ENCODE data around the gene S100A2. TPM values are rescaled to one million over a fixed set of nuclear protein-coding genes. Genes with fewer than 3 reads are reported as not detected.
A peak's percentile ranks its signal among the peaks of the same experiment; 100 is the strongest.

Gene S100A2
- total RNA-seq, 1 donor from 2014 or later: not detected

- TF ChIP-seq, protein P1, sequence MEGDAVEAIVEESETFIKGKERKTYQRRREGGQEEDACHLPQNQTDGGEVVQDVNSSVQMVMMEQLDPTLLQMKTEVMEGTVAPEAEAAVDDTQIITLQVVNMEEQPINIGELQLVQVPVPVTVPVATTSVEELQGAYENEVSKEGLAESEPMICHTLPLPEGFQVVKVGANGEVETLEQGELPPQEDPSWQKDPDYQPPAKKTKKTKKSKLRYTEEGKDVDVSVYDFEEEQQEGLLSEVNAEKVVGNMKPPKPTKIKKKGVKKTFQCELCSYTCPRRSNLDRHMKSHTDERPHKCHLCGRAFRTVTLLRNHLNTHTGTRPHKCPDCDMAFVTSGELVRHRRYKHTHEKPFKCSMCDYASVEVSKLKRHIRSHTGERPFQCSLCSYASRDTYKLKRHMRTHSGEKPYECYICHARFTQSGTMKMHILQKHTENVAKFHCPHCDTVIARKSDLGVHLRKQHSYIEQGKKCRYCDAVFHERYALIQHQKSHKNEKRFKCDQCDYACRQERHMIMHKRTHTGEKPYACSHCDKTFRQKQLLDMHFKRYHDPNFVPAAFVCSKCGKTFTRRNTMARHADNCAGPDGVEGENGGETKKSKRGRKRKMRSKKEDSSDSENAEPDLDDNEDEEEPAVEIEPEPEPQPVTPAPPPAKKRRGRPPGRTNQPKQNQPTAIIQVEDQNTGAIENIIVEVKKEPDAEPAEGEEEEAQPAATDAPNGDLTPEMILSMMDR (IDR thresholded peaks at IDR 0.05): no peak
- Histone ChIP-seq H3K9me3 (no peaks in the 10 kb centered on the region), H3K27ac (peak overlapping the region; percentile 90 to 92), H3K4me3 (no peak overlapping the region), H3K36me3 (peaks cover 0 to 3% of the 10 kb centered on the region in 2 donors), H3K4me1 (peaks cover 20 to 41% of the 10 kb centered on the region in 2 donors), H3K27me3 (no peaks in the 10 kb centered on the region)
- intact Hi-C loops (cut with DNase I): no loop called here
- no peak for DNase-seq (ENCODE audit: low spot score in 2 of 2)
Measured at GRCh38 chr1:153541641-153542590, 23.7 kb downstream of the S100A2 start.

DNA sequence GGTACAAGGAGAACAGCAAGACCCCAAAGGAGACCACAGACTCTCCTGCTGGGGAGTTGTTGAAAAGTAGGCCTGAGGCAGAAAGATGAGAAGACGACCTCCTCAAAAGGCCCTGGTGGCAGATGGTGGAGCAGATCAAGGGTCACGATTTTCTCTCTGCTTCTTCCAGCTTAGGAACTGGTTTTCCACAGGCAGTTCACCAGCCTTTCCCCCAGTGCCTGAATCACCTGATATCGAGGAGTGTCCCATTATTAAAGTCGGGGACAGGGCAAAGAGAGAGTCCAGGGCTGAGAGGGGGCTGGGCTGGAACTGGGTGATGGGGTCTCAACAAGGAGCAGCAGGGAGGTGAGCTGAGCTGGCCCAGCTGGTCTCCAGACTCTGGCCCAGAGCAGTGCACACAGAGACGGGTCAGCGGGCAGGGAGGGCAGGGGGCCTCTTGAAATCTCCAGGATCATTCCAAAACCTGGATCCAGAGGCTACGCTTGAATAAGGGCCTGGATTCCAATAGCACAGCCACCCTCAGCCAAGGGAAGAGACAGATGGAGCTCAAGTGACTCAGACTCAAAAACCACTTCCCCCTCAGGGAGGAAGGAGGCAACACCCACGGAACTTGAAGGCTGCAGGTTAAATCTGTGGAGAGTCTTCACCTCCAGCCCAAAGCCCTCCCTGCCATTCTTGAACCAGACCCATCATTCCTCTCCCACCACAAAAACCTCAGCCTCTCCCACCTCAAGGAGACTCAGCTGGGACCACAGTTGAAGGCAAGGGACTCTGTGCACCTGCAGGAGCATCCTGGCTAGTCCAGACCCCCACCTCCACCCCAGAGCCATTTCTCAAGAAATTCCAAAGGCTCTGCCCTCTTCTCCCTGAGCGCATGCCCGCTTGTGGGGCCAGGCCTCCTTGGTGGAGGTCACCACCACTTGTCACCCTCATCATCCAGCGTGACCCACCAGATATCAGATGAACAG is 25.0 kb downstream of the S100A2 start, which contains the start of gene S100A5:
S100A5 (minus strand) TSS at position 541 of the 968 bp plus-strand sequence. CDS start 743 bp downstream, outside the sequence.
- H3K4me3 ChIP-seq: no peak within 1 kb of the TSS
- H3K36me3 ChIP-seq: peaks cover 0 to 3% of the 10 kb centered on the region in 2 donors
- intact Hi-C loops (cut with DNase I): no loop called here
- TF ChIP-seq, protein P1 (IDR thresholded peaks at IDR 0.05): no peak
- no peak for DNase-seq (ENCODE audit: low spot score in 2 of 2)
- H3K27ac ChIP-seq: peak within 1 kb of the TSS; percentile 90 to 92
- no peaks in the 10 kb centered on the region for H3K27me3 ChIP-seq
- H3K9me3 ChIP-seq: no peaks in the 10 kb centered on the region
- peaks cover 11 to 39% of the 10 kb centered on the region in 2 donors for H3K4me1 ChIP-seq

DNA sequence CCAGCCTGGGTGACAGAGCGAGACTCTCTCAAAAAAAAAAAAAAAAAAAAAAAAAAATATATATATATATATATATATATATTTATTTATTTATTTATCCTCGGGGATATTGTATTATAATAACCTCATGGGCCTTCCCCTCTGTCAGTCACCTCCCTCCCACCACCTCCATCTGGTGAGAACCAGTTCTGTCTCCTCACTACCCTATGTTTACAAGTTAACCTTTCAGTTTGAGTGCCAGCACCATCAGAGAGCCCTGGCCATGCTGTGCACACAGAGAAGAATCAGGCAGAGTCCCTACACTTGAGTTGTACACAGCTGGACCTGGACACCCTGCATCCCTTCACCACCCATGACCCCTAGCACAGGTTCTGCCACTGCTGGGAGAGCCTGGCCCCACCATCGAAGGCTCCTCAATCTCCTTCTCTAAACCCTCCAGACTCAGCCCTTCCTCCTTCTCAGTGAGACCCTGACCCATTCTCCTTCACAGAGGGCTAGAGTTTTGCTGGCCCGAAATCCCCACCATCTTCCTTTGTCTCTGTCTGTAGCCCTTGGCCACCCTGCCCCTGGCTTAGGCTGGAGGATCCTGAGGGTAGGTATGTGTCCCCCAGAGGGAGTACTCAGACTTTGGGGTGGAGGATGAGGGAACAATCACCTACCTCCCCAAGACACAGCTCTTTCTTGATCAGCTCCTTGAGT is 26.1 kb downstream of the S100A2 start:
- Histone ChIP-seq H3K4me3 (no peak overlapping the region), H3K9me3 (no peaks in the 10 kb centered on the region), H3K4me1 (peaks cover 11 to 30% of the 10 kb centered on the region in 2 donors), H3K27ac (peak overlapping the region; percentile 12 to 90), H3K27me3 (no peaks in the 10 kb centered on the region), H3K36me3 (peaks cover 0 to 3% of the 10 kb centered on the region in 2 donors)
- DNase-seq (ENCODE audit: low spot score in 2 of 2): no peak
- intact Hi-C loops (cut with DNase I): loop anchor here (10.0 kb wide), 1 partner anchor 235 kb away; the partner anchor contains the start of gene SLC27A3
- TF ChIP-seq, protein P1 (IDR thresholded peaks at IDR 0.05): no peak

DNA sequence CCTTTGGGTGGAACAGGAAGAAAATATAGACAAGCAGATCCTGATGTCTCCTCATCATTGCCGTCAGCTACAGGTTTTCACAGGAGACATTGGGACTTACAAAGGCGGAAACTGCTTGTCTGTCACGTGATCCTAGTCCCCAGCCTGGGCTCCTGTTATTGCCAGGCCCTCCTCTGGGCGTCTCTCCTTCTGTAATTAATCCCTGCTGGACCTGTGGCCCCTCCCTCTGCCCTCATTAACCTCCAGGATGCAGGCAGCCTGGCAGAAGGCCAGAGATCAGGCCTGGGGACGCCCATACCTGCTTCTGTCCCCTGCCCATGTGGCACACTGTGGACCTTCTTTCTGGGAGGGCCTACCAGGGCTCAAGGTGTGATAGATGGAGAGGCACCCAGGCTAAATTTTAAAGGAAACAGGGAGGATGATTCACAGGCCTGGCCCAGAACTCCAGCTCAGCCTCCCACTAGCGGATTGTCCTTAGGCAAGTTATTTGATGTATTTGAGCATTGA is 27.3 kb downstream of the S100A2 start:
- intact Hi-C loops (cut with DNase I): loop anchor here (10.0 kb wide), 1 partner anchor 236 kb away; the partner anchor contains the start of gene SLC27A3
- H3K4me3 ChIP-seq: no peak overlapping the region
- no peak for DNase-seq (ENCODE audit: low spot score in 2 of 2)
- H3K27ac ChIP-seq: no peak overlapping the region
- no peaks in the 10 kb centered on the region for H3K27me3 ChIP-seq
- peaks cover 5 to 28% of the 10 kb centered on the region in 2 donors for H3K4me1 ChIP-seq
- H3K9me3 ChIP-seq: no peaks in the 10 kb centered on the region
- TF ChIP-seq, protein P1 (IDR thresholded peaks at IDR 0.05): no peak
- H3K36me3 ChIP-seq: no peaks in the 10 kb centered on the region

All from ascending aorta (tissue), 2 donors.